HG02885 (cell line): ENCODE results near the gene ARID4B.
A peak's percentile ranks its signal among the peaks of the same experiment; 100 is the strongest.
"Not testable (repeated sequence)": the region's sequence is repeated elsewhere in the genome, so short reads cannot be mapped to it uniquely, and the experiment has no call there.

Experiments
- ATAC-seq: cut with Tn5 transposase; IDR thresholded peaks from one replicate; pipeline ENCODE4 v1.9.1; 2021; ENCODE audit warnings: mild to moderate bottlenecking; ENCODE audit not compliant: unreplicated experiment, poor library complexity

Gene ARID4B

DNA sequence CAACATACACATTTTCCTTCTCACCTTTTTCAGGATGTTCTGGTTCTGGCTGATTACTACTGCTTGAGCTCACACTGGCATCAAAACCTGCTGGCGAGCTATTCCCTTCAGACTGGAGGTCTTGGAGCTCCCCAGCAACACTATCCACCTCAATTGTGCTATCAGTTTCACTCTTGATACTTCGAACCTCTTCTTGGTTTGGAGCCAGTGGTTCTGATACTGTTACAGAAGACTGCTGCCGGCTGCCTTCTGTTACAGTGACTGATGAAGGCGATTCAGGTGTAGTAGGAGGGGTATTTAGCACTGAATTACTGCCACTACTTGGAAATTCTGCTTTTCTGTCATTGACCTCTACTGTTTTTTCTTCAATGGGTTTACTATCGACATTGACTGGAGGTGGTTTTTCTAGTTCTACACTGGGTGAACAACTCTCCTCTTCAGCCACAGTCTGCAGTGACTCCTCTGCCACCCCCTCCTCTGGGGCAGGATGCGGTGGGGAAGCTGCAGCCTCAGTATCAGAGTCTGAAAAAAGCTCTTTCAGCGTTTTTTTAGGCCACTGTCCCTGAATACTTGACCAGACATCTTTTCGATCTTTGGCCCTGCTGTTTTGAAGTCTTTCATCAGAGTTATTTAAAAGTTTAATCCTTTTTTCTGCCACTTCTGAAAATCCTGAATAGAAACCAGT is 146.3 kb downstream of the ARID4B start:
- ATAC-seq: no peak

DNA sequence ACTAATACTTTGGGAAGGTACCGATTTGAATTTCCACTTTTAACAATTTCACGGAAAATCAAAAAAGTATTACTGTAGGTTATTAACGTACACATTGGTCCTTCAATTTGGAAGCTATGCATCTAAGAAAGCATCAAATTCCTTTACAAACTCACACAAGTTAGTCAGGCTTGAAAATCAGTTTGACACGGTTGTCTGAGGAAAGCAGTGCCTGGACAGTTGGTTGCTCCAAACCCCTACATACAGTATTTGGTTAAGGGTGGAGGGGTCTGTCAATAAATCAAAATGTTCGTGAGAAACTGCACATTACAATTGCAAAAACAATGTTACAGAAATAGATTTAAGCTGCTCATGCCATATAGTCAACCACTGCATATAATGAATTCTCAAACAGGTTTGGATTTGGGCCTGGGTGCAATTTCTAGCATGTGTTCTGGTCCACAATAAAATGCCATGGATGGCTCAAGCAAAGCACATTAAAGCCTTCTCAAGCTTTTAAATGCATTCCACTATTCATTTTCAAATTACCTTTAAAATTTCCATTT is 147.0 kb downstream of the ARID4B start:
- no peak for ATAC-seq

DNA sequence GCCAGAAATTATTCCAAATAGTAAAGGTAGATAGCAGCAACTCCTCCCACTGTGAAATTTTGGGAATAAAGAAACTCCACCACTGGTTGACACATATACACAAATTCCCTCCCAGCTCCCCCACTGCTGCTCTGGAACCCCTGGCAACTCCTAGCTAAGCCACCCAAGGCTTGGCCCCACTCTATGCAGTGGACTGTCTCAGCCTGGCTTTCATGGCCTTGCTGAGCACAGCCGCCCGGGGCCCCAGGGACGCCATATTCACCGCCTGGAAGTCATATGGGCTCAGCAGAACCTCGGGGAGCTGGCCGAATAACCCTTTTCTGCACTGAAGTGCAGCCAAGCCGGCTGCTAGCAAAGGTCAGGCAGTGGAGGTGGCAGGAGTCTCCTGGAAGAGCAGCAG is 151.5 kb downstream of the ARID4B start:
- ATAC-seq: no peak

DNA sequence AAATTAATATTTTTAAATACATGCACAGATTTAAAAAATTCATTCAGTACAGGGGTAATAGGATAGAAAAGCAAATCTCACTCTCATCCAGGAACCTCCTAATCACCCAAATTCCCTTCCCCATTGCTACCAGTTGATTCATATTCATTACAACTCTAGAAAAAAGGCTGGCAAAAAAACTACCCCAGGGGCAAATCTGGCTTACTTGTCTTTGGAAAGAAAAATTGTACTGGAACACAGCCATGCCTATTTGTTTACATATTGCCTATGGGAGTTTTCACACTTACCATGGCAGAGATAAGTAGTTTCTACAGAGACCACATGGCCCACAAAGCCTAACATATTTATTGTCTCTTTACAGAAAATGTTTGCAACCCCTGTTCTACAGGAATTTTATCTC is 158.0 kb downstream of the ARID4B start:
- no peak for ATAC-seq

DNA sequence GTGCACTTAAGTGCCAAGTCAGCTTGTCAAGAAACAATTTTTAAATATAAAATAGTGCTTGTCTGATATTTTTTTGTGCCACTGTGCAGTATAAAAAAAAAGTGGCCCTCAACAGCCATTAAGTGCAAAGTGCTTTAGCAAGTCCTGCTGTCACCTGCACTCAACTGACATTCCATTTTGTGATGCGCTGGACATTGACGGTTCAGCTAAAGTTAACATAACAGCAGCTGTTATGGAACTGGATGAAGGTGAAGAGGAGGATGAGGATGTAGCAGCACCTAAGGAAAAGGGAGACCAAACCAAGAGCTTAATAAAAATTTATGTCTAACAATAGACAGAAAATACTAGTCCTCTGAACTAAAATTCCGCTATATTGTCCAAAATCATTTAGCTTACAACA is 159.6 kb downstream of the ARID4B start:
- no peak for ATAC-seq

DNA sequence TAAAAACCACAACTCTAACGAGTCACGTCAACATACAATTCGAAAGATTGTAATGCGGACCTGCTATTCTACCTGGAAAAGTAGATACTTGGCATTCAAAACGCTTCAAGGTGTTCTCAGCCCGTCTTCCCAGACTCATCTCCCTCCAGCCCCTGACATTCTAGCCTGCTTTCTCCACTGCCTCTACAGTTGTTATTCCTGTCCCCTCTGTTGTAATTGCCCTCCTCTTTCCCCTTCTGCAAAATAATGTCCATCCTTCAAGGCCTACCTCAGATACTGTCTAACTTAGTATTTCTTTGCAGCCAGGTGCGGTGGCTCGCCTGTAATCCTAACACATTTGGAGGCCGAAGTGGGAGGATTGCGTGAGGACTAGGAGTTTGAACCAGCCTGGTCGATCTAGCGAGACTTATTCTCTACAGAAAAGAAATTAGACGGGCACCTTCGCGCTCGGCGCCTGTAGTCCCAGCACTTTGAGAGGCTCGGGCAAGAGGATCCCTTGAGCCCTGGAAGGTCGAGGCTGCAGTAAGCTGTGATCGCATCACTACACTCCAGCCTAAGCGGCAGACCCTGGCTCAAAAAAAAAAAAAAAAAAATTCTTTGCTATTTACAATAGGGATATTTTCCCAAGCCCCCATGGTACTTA is 166.2 kb downstream of the ARID4B start:
- no peak for ATAC-seq

DNA sequence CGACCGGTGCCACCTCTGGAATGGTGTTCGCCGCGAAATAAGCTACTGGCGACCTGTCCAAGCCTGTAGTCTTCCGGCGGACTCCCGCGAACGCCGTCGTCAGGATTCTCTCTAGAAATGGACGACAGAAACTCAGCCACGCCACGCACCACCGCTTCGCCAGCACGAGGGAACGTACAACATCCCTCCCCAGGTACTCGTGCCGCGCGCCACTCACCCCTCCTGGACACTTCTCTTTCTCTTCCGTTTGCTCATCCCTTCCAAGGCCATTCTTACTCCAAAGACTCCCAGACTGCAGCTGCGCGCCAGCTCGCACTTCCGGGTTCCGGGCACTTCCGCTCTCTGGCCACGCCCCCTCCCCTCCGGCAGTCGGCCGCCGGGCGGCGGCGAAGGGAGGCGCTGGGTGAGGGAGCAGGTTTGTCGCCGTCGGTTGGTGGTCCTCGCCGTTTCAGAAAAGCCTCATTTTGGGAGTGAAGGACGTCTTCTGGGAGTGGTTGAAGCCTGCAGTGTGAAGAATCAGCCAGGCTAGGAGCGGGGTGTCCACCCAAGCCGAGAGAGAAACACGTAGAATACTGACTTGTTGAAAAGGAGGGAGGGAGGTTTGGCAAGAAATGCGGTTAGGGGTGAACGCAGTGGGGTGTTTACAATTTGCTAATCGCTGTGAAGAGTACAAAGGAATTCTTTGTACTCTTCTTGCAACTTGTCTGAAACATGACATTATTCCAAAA is 166.9 kb downstream of the ARID4B start, which contains the start of gene RBM34:
TSS of gene RBM34 (minus strand) at position 294 of the 728 bp plus-strand sequence. CDS start at position 270, 24 bp downstream.
- ATAC-seq: peak; percentile 97

DNA sequence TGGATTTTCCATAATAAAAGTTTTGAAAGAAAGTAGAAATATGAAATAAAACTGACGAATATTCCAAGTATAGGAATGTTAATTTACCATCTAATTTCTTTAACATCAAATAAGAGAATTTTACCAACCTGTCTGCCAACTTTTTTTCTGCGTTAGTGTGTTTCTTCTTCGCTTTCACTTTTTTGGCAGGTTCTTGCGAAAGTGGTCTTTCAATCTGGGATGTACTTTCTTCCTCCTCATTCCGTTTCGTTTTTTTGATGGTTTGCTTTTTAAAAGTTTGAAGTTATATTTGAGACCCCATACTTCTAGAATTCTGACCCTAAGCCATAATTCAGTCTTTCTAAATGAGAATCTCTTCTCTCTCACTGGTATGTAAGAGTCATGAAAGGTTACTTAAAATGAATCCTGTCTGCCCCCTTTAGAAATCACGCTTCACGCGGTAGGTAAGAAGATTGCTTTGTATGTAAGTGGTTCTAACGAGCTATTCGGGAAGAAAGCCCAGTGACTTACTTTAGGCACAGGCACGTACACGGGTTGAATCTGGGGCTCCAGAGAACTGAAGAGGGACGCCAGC is 167.5 kb downstream of the ARID4B start:
- peak; percentile 35 for ATAC-seq

DNA sequence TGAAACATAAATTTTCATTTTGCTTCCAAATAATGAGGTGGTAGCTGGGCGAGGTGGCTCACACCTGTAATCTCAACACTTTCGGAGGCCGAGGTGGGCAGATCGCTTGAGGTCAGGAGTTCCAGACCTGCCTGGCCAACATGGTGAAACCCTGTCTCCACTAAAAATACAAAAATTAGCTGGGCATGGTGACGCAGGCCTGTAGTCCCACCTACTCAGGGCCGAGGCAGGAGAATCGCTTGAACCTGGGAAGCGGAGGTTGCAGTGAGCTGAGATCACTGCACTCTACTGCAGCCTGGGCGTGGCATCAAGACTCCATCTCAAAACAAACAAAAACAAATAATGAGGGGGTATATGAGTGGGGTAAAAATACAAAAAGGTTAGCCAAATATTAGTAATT is 168.0 kb downstream of the ARID4B start:
- ATAC-seq: not testable (repeated sequence)

DNA sequence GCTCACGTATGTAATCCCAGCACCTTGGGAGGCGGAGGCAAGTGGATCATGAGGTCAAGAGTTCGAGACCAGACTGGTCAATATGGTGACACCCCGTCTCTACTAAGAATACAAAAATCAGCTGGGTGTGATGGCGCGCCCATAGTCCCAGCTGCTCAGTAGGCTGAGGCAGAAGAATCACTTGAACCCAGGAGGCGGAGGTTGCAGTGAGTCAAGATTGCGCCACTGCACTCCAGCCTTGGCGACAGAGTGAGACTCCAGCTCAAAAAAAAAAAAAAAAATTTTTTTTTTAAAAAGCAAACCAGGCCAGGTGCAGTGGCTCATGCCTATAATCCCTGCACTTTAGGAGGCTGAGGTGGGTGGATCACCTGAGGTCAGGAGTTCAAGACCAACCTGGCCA is 168.7 kb downstream of the ARID4B start:
- ATAC-seq: not testable (repeated sequence)

DNA sequence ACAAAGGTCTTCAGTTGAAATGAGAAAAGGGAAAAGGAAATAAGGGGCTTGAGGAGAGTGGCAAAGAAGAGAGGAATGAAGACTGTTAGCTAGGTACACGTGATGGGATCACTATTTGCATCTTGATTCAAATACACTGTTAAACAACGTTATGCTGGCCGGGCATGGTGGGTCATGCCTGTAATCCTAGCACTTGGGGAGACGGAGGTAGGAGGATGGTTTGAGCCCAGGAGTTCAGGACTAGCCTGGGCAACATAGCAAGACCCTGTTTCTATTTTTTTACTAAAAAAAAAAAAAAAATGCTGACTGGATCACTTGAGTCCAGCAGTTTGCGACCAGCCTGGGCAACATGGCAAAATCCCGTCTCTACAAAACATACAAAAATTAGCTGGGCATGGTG is 169.3 kb downstream of the ARID4B start:
- ATAC-seq: no peak

DNA sequence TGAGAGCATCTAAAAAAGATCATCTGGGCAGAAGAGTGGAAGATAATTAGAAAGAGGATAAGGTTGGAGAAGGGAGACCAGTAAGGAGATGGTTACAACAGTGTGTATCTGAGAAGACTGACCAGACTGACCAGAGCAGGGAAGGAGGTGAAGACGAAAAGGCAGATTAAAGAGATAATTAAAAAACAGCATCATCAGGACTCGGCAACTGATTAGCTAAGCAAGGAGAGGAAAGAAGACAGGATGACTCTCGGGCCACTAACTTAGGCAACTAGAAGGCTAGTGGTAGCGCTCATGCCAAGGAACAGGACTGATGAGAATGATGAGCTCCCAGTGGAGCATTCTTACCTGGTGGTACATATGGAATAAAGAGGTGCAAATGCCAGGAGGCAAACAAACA is 170.8 kb downstream of the ARID4B start:
- ATAC-seq: no peak

DNA sequence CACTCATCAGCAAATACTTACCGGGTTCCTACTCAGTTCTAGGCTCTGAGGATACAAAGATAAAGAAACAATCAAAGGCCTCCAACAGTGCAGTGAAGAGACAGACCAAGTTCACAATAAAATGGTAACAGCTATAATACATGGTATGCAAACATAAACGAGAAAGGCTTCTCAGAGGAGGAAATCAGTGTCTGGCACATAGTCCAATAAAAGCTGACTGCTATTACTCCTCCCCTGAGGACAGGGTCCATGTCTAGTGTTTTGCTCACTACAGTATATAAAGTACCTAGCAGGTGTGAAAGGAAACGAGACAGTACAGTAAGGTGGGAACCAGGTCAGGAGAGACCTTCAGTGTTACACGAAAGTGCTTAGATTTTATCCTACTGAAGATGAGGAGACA is 171.2 kb downstream of the ARID4B start:
- ATAC-seq: no peak

DNA sequence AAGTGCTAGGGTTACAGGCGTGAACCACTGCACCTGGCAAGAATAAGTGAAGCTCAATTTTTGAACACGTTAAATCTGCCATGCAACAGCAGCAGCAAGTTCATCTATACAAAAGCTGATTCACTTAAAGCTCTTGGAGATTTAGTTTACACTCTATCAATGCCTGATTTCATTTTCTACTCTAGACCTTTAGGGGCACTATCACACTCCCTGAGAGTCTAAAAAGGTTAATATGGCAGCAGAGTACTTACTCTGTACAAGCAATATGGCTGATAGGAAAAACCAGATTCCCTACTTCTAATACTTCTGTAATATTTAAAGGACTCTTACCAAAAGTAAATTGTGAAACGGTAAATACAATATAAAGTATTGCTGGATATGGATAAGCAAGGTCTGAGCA is 171.7 kb downstream of the ARID4B start:
- no peak for ATAC-seq

DNA sequence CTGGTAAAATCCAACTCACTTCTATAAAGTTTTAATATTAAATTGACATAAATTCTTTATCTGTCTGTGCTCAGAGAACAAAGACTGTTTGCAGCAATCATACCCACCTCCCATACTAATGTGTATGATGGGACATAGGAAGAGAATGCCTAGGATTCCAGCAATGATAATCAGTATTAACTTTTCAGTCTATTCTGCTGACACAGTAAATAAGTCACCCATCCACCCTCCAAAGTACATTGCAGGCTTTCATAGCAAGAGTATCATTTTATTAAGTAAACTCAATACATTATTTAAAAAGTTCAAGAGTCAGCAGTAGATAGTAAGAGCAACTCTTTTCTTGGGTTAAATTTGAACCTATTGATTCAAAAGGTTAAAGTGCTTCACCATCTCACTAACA is 175.7 kb downstream of the ARID4B start:
- ATAC-seq: no peak

DNA sequence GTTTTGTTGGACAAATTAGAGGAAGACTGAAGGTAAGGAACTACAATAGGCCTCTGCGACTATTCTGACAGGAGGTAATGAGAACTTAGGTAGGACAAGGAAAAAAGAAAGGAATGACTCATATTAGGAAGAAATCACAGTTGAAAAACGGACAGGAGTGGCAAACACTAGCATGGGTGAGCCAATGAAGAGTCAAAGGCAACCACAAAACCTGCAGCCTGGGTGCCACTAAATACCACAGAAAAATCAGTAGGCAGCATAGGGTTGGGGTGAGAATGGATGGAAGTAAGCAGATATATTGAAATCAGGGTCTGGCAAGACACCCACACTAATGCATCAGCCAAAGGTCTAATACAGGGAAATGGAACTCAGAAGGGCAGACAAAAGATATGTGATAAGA is 176.9 kb downstream of the ARID4B start:
- ATAC-seq: no peak

DNA sequence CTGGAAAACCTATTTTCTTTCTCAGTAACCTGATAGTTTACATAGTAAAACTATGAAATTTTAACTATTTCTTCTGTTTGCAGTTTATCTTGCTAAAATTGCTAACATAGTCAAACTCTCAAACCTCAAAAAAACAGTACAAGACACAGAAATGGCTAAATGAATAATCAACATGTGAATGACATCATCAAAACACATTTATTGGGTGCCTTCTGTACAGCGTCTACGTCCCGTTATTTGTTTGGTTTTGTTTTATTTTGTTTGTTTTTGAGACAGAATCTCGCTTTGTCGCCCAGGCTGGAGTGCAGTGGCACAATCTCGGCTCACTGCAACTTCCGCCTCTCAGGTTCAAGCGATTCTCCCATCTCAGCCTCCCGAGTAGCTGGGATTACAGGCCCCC is 178.2 kb downstream of the ARID4B start:
- ATAC-seq: no peak

DNA sequence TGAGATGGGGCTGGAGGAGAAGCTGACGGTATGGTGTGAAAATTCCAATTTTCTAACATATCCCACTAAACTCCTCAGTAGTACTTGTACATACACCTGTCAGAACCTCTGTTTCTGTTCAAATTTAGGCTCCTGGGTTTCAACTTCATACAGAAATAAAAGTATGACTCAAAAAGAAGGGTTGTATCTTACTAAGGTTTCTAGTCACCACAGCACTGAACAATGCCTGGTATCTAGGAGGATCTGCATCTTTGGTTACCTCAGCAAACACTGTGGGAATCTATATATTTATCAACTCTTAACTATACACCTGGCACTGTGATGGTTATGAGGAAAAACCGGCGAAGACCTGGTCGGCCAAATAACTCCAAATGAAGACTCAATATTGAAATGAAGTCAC is 180.7 kb downstream of the ARID4B start:
- ATAC-seq: no peak

DNA sequence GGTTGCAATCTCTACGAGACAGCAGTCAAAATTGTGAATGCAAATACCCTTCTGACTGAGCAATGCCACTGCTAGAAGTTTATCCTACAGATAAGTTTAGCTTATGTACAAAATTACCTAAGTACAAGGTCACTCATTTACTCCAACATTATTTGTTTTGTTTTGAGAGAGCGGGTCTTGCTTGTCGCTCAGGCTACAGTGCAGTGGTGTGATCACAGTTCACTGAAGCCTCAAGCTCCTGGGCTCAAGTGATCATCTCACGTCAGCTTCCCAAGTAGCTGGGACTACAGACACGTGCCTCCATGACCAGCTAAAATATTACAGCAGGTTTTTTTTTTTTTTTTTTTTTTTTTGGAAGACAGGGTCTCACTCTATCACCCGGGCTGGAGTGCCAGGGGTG is 182.3 kb downstream of the ARID4B start:
- ATAC-seq: no peak

DNA sequence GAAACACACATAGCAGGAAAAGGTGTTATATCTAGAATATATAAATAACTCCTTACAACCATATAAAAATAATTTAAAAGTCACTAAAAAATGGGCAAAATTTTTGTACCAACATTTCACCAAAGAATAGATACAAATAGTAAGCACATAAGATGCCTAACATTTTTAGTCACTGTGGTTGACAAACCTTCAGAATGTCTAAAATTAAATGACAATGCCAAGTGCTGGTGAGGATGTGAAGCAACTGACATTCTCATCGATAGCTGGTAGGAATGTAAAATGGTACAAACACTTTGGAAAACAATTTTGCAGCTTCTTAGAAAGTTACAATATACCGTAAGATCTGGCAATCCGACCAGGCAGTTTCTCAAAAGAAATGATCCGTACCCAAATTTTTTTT is 185.0 kb downstream of the ARID4B start:
- no peak for ATAC-seq

DNA sequence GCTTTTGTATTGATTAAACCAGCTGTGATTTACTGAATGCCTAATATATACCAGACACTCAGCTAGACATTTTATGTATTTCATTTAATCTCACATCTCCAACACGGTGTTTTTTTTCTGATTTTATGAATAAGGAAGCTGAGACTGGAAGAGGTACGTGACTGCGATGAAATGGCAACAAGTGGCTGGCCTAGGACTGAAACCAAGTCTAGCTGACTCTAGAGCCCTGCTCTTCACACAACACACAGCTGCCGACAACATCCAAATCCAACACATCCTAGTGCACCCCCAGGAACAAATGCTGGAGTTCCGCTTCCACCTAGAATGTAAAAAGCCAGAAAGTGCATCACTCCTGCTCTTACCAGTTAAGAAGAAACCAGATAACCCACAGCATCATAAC is 188.7 kb downstream of the ARID4B start:
- no peak for ATAC-seq
